Neuronal stem cell (in vitro differentiated cells): Measurements from ENCODE around the gene HLA-DOB.
A peak's percentile ranks its signal among the peaks of the same experiment; 100 is the strongest.

ENCODE experiments used
- DNase-seq: peaks from one replicate; pipeline ENCODE4 v3.0.0-alpha.2; 2013; ENCODE audit warnings: low spot score
- H2AFZ ChIP-seq: one replicate; pipeline ENCODE4 v1.6.1; 2013; ENCODE audit warnings: mild to moderate bottlenecking, low read length, inconsistent platforms
- H2AK5ac ChIP-seq: 2 replicates; pipeline ENCODE4 v1.6.1; 2013; ENCODE audit warnings: low read depth, mild to moderate bottlenecking, inconsistent platforms, low read length, moderate library complexity, mixed read lengths
- H2BK120ac ChIP-seq: 2 replicates; pipeline ENCODE4 v1.6.1; 2013; ENCODE audit warnings: low read depth, mild to moderate bottlenecking, inconsistent platforms, low read length, moderate library complexity, mixed read lengths
- H2BK12ac ChIP-seq: one replicate; pipeline ENCODE4 v1.6.1; 2013; ENCODE audit warnings: low read length, inconsistent platforms
- H2BK15ac ChIP-seq: 2 replicates; pipeline ENCODE4 v1.6.1; 2013; ENCODE audit warnings: mild to moderate bottlenecking, low read length, inconsistent platforms, mixed read lengths
- H2BK5ac ChIP-seq: one replicate; pipeline ENCODE4 v1.6.1; 2013; ENCODE audit warnings: inconsistent platforms, mild to moderate bottlenecking, low read length, moderate library complexity
- H3K14ac ChIP-seq: one replicate; pipeline ENCODE4 v1.6.1; 2013; ENCODE audit warnings: low read length, inconsistent platforms
- H3K18ac ChIP-seq: 2 replicates; pipeline ENCODE4 v1.6.1; 2013; ENCODE audit warnings: low read length, inconsistent platforms
- H3K23ac ChIP-seq: 2 replicates; pipeline ENCODE4 v1.6.1; 2013; ENCODE audit warnings: low read depth, mild to moderate bottlenecking, mixed read lengths, low read length, inconsistent platforms; ENCODE audit not compliant: poor library complexity
- H3K27ac ChIP-seq: replicated peaks from 3 replicates; pipeline ENCODE4 v1.5.1; 2013; ENCODE audit warnings: low read length, inconsistent platforms
- H3K27me3 ChIP-seq, 3 experiments: 2 replicates each; pipeline ENCODE4 v1.6.1; 2013; ENCODE audit warnings: low read length in 3 of 3, mild to moderate bottlenecking in 2 of 3, inconsistent platforms in 1 of 3, low read depth in 1 of 3, mixed read lengths in 1 of 3, moderate library complexity in 1 of 3; ENCODE audit not compliant: control insufficient read depth in 3 of 3, insufficient read depth in 3 of 3
- H3K36me3 ChIP-seq, 2 donors: replicated peaks in 1 of 2; 2 replicates each; pipeline ENCODE4 v1.6.1; 2013; ENCODE audit warnings: low read length in 2 of 2; ENCODE audit not compliant: control insufficient read depth in 2 of 2, insufficient read depth in 2 of 2
- H3K4ac ChIP-seq: 2 replicates; pipeline ENCODE4 v1.6.1; 2013; ENCODE audit warnings: inconsistent platforms, mild to moderate bottlenecking, low read length, moderate library complexity
- H3K4me1 ChIP-seq, 2 donors: 1 replicate in 1 of 2; 2 replicates in 1 of 2; pipeline ENCODE4 v1.6.1; 2013; ENCODE audit warnings: low read length in 2 of 2, low read depth in 1 of 2; ENCODE audit not compliant: control insufficient read depth in 2 of 2, insufficient read depth in 1 of 2
- H3K4me2 ChIP-seq: one replicate; pipeline ENCODE4 v1.6.1; 2013; ENCODE audit warnings: mild to moderate bottlenecking, low read length, inconsistent platforms; ENCODE audit not compliant: insufficient read depth, poor library complexity, severe bottlenecking
- H3K4me3 ChIP-seq, 2 donors: 2 replicates each; pipeline ENCODE4 v1.5.1; 2013; ENCODE audit warnings: low read length in 2 of 2, mild to moderate bottlenecking in 2 of 2, inconsistent platforms in 1 of 2, moderate library complexity in 1 of 2
- H3K79me1 ChIP-seq: one replicate; pipeline ENCODE4 v1.6.1; 2013; ENCODE audit warnings: low read depth, mild to moderate bottlenecking, inconsistent platforms, low read length, moderate library complexity
- H3K9ac ChIP-seq: one replicate; pipeline ENCODE4 v1.6.1; 2013; ENCODE audit warnings: mild to moderate bottlenecking, low read depth, low read length, inconsistent platforms; ENCODE audit not compliant: poor library complexity
- H3K9me3 ChIP-seq, 2 donors: replicated peaks in 1 of 2; 2 replicates each; pipeline versions ENCODE3 to v1.6.1; 2013; ENCODE audit warnings: low read length in 2 of 2, mild to moderate bottlenecking in 2 of 2, inconsistent platforms in 1 of 2, low read depth in 1 of 2, mixed read lengths in 1 of 2, moderate library complexity in 1 of 2; ENCODE audit not compliant: control insufficient read depth in 2 of 2, insufficient read depth in 1 of 2
- H4K8ac ChIP-seq: one replicate; pipeline ENCODE4 v1.6.1; 2013; ENCODE audit warnings: low read depth, mild to moderate bottlenecking, inconsistent platforms, low read length, moderate library complexity
- H4K91ac ChIP-seq: one replicate; pipeline ENCODE4 v1.6.1; 2013; ENCODE audit warnings: low read length, low read depth, mild to moderate bottlenecking, inconsistent platforms; ENCODE audit not compliant: poor library complexity
- WGBS, 2 donors: extraction: QIAGEN DNeasy Blood & Tissue Kit; methylation state at CpG; one replicate each; pipeline ENCODE4 v1.1.7; 2013; ENCODE audit warnings: missing lambda C conversion rate in 2 of 2, mixed read lengths in 1 of 2; ENCODE audit not compliant: insufficient read length in 2 of 2, insufficient replicate concordance in 1 of 2; ENCODE audit errors: extremely low coverage in 2 of 2; 5-methylcytosine and 5-hydroxymethylcytosine counted together

Gene HLA-DOB

DNA sequence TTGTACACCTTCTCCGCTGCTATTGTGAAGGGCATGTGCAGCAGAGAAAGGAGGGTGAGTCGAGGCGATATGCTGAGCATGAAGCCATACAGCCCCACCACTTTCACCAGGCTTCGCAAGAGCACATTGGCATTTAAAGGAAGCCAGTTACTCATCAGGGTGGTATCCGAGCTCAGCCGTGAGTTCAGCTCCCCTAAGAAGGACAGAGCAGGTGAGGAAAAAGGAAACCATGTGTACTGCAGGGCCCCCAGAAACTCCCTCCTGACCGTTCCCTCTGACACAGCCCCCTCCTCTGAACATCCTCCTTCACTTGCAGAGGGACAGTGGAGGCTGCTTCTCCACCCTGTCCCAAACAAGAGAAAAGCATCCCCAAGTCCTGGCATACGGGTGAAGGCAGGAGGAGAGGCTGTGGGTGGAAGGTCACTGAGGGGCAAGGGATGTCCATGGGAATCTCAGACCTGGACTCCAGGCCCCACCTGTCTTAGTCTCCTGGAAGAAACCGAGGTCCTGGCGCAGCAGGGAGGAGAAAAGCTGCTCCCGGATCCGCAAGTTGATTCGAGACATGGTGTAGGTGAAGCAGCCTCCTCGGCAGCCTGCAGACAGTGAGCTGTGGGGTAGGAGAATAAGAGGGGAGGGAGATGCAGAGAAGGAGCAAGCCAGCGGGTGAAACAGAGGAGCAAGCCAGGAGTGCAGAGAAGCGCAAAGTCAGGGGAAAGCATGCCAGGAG, 18.5 kb upstream of the HLA-DOB start:
- no peak for DNase-seq
- H3K14ac ChIP-seq: no peak overlapping the region
- WGBS, 2 donors: no CpG with 5 or more reads among the region's 16 CpGs
- H3K23ac ChIP-seq: no peak overlapping the region
- no peak overlapping the region for H2BK120ac ChIP-seq
- H2AK5ac ChIP-seq: no peak overlapping the region
- no peak overlapping the region for H3K4ac ChIP-seq
- no peak overlapping the region for H2BK12ac ChIP-seq
- no peaks in the 10 kb centered on the region for H3K79me1 ChIP-seq
- no peak overlapping the region for H3K9ac ChIP-seq
- H2BK15ac ChIP-seq: no peak overlapping the region
- no peak overlapping the region for H4K91ac ChIP-seq
- peaks cover 0 to 3% of the 10 kb centered on the region in 2 donors for H3K9me3 ChIP-seq
- no peak overlapping the region for H3K27ac ChIP-seq
- no peak overlapping the region for H3K4me2 ChIP-seq
- H3K18ac ChIP-seq: no peak overlapping the region
- H2BK5ac ChIP-seq: no peak overlapping the region
- no peak overlapping the region for H4K8ac ChIP-seq
- peaks cover 0 to 10% (median 0%) of the 10 kb centered on the region in 3 experiments for H3K27me3 ChIP-seq
- no peak overlapping the region for H2AFZ ChIP-seq
- H3K4me1 ChIP-seq: peaks cover 0 to 7% of the 10 kb centered on the region in 2 donors
- no peak overlapping the region for H3K4me3 ChIP-seq
- H3K36me3 ChIP-seq: no peaks in the 10 kb centered on the region

DNA sequence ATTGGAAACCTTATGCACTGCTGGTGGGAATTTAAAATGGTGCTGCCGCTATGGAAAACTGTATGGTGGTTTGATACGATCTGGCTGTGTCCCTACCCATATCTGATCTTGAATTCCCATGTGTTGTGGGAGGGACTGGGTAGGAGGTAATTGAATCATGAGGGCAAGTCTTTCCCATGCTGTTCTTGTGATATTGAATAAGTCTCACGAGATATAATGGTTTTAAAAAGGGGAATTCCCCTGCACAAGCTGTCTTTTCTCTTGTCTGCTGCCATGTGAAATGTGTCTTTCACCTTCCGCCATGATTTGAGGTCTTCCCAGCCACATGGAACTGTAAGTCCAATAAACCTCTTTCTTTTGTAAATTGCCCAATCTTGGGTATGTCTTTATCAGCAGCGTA, 16.9 kb upstream of the HLA-DOB start:
- no peak overlapping the region for H3K4me3 ChIP-seq
- H2BK12ac ChIP-seq: no peak overlapping the region
- peaks cover 0 to 3% of the 10 kb centered on the region in 2 donors for H3K9me3 ChIP-seq
- H3K9ac ChIP-seq: no peak overlapping the region
- no peak overlapping the region for H2BK5ac ChIP-seq
- H3K14ac ChIP-seq: no peak overlapping the region
- H2AK5ac ChIP-seq: no peak overlapping the region
- no peak overlapping the region for H2AFZ ChIP-seq
- no peak overlapping the region for H3K23ac ChIP-seq
- no peak for DNase-seq
- WGBS, 2 donors: no CpG with 5 or more reads among the region's 5 CpGs
- H2BK15ac ChIP-seq: no peak overlapping the region
- H3K18ac ChIP-seq: no peak overlapping the region
- no peak overlapping the region for H4K91ac ChIP-seq
- H2BK120ac ChIP-seq: no peak overlapping the region
- no peaks in the 10 kb centered on the region for H3K27me3 ChIP-seq
- H3K79me1 ChIP-seq: no peaks in the 10 kb centered on the region
- no peak overlapping the region for H3K27ac ChIP-seq
- peaks cover 0 to 7% of the 10 kb centered on the region in 2 donors for H3K4me1 ChIP-seq
- no peak overlapping the region for H4K8ac ChIP-seq
- no peaks in the 10 kb centered on the region for H3K36me3 ChIP-seq
- no peak overlapping the region for H3K4me2 ChIP-seq
- H3K4ac ChIP-seq: no peak overlapping the region

DNA sequence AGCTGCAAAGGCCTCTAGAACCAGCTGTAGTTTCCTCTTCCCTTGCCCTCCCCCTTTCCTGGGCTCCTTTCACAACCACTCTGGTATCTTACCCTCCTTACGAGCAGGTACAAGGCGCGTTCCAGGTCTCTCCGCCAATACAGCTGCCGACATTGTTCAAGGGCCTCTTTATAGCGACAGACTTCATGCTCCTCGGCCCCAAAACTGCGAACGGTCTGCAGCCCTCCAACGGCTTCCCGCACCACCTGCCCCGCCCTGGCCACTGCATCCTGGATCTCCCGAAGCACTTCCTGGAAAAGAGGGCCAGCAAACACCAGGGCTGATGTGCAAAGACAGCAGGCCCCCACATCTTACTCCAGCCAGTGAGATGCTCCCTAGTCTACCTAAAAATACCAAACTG, 15.7 kb upstream of the HLA-DOB start:
- Histone ChIP-seq H3K4ac (no peak overlapping the region), H2BK15ac (no peak overlapping the region), H3K36me3 (no peaks in the 10 kb centered on the region), H3K4me3 (no peak overlapping the region), H2AK5ac (peak overlapping the region; percentile 27), H3K4me1 (peaks cover 0 to 2% of the 10 kb centered on the region in 2 donors), H3K4me2 (no peak overlapping the region), H2BK12ac (no peak overlapping the region), H4K91ac (no peak overlapping the region), H2BK120ac (no peak overlapping the region), H3K27me3 (no peaks in the 10 kb centered on the region), H3K27ac (no peak overlapping the region), H4K8ac (no peak overlapping the region), H3K9ac (no peak overlapping the region), H3K9me3 (peaks cover 0 to 3% of the 10 kb centered on the region in 2 donors), H2AFZ (no peak overlapping the region), H3K14ac (no peak overlapping the region), H3K18ac (no peak overlapping the region), H2BK5ac (peak overlapping the region; percentile 22), H3K23ac (no peak overlapping the region), H3K79me1 (no peaks in the 10 kb centered on the region)
- WGBS, 2 donors: no CpG with 5 or more reads among the region's 13 CpGs
- DNase-seq: no peak

DNA sequence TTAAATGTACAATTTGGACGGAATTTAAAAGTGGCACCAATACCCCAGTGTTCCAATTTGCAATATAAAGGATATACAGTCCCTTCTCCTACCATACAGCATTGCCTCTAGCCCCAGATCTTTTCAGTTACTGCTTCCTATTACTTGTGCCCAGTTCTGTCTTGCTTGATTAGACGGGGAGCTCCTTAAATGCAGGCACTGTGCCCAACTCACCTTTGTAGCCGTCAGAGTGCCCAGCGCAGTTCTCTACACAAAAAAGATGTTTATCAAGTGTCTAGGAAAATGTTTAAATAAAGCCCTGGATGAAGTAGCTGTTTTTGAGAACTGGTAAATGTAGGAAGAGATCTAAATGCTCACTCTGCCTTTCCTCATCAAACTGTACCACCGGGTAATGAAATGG, 14.1 kb upstream of the HLA-DOB start:
- Histone ChIP-seq H3K9me3 (peaks cover 0 to 3% of the 10 kb centered on the region in 2 donors), H4K8ac (no peak overlapping the region), H2AK5ac (no peak overlapping the region), H2BK5ac (no peak overlapping the region), H3K27me3 (no peaks in the 10 kb centered on the region), H4K91ac (no peak overlapping the region), H2BK120ac (no peak overlapping the region), H3K36me3 (no peaks in the 10 kb centered on the region), H3K23ac (no peak overlapping the region), H2AFZ (no peak overlapping the region), H3K4me2 (no peak overlapping the region), H3K18ac (no peak overlapping the region), H3K79me1 (no peaks in the 10 kb centered on the region), H3K4ac (no peak overlapping the region), H2BK12ac (no peak overlapping the region), H3K9ac (no peak overlapping the region), H3K4me1 (peaks cover 0 to 1% of the 10 kb centered on the region in 2 donors), H3K4me3 (no peak overlapping the region), H3K14ac (no peak overlapping the region), H3K27ac (no peak overlapping the region), H2BK15ac (no peak overlapping the region)
- DNase-seq: no peak
- WGBS, 2 donors: no CpG with 5 or more reads among the region's 5 CpGs
